Vagina (tissue), 2 donors: ENCODE data around the gene GAMT.

Source experiments
- CTCF ChIP-seq, 3 experiments: fragments of 450-650 bp in 2 of 3; fragments of 200-600 bp in 1 of 3; sonication (generic) in 1 of 3; IDR thresholded peaks; one replicate each; pipeline ENCODE4 v1.5.1; 2017 to 2019; ENCODE audit warnings: antibody characterized with exemption in 3 of 3, mild to moderate bottlenecking in 2 of 3, moderate library complexity in 2 of 3
- POLR2A ChIP-seq, 2 donors: fragments of 450-650 bp; IDR thresholded peaks; one replicate each; pipeline ENCODE4 v1.6.1; 2017; ENCODE audit warnings: antibody characterized with exemption in 2 of 2, mild to moderate bottlenecking in 2 of 2, moderate library complexity in 2 of 2
- POLR2AphosphoS5 ChIP-seq, 2 donors: sonication (generic); formaldehyde crosslinking; IDR thresholded peaks; one replicate each; pipeline ENCODE4 v1.9.0; 2017; ENCODE audit warnings: antibody characterized with exemption in 2 of 2, mild to moderate bottlenecking in 2 of 2, low read depth in 1 of 2; ENCODE audit not compliant: insufficient read depth in 1 of 2

- no peak for TF ChIP-seq CTCF (IDR thresholded peaks at IDR 0.05)
- no peak for TF ChIP-seq POLR2A (IDR thresholded peaks at IDR 0.05)
- no peak for TF ChIP-seq POLR2AphosphoS5 (IDR thresholded peaks at IDR 0.05; ENCODE audit: insufficient read depth in 1 of 2, low read depth in 1 of 2)
These were observed 48.4 kb upstream of the GAMT start, which contains the start of gene APC2 for GRCh38 chr19:1449467-1450442.
